Astrocyte (in vitro differentiated cells and primary cell): ENCODE results near the gene DXO. TPM values are rescaled to one million over a fixed set of nuclear protein-coding genes. Genes with fewer than 3 reads are reported as not detected.

ENCODE experiments used
- DNase-seq: peaks from one replicate; pipeline ENCODE4 v3.0.0-alpha.2; 2010; ENCODE audit warnings: low read depth
- FAIRE-seq: peaks from 2 replicates; lab custom pipeline; 2011; peaks lifted over from hg19 to GRCh38; lab: Jason Lieb, UNC
- H2AFZ ChIP-seq: 2 replicates; pipeline ENCODE4 v1.6.0; 2012; ENCODE audit warnings: low read depth, low read length, inconsistent platforms
- H3K27ac ChIP-seq: 2 replicates; pipeline ENCODE4 v1.5.1; 2011; ENCODE audit warnings: low read depth, low read length, inconsistent platforms
- H3K27me3 ChIP-seq: 2 replicates; pipeline ENCODE4 v1.6.0; 2011; ENCODE audit warnings: low read length, inconsistent platforms; ENCODE audit not compliant: insufficient read depth
- H3K36me3 ChIP-seq: 2 replicates; pipeline ENCODE4 v1.5.1; 2011; ENCODE audit warnings: low read length, inconsistent platforms; ENCODE audit not compliant: insufficient read depth
- H3K4me1 ChIP-seq: 2 replicates; pipeline ENCODE4 v1.5.1; 2011; ENCODE audit warnings: low read length, inconsistent platforms; ENCODE audit not compliant: insufficient read depth
- H3K4me2 ChIP-seq: 2 replicates; pipeline ENCODE4 v1.6.0; 2012; ENCODE audit warnings: low read length, inconsistent platforms
- H3K4me3 ChIP-seq: 2 replicates; pipeline ENCODE4 v1.5.1; 2011; ENCODE audit warnings: low read depth, mild to moderate bottlenecking, low read length, inconsistent platforms; ENCODE audit not compliant: insufficient read depth
- H3K79me2 ChIP-seq: 2 replicates; pipeline ENCODE4 v1.6.0; 2012; ENCODE audit warnings: mild to moderate bottlenecking, low read length, inconsistent platforms; ENCODE audit not compliant: insufficient read depth
- H3K9ac ChIP-seq: 2 replicates; pipeline ENCODE4 v1.6.0; 2012; ENCODE audit warnings: mild to moderate bottlenecking, low read length, inconsistent platforms
- H3K9me3 ChIP-seq: 2 replicates; pipeline ENCODE4 v1.5.1; 2012; ENCODE audit warnings: low read depth, mild to moderate bottlenecking, low read length, inconsistent platforms; ENCODE audit not compliant: insufficient read depth
- H4K20me1 ChIP-seq: 2 replicates; pipeline ENCODE4 v1.6.0; 2012; ENCODE audit warnings: low read length, inconsistent platforms; ENCODE audit not compliant: insufficient read depth
- H3K27ac Mint-ChIP-seq: one replicate; pipeline ENCODE4 v1.8.0; 2021; ENCODE audit warnings: mild to moderate bottlenecking, mixed read lengths; ENCODE audit not compliant: unreplicated experiment
- H3K27me3 Mint-ChIP-seq: one replicate; pipeline ENCODE4 v1.8.0; 2021; ENCODE audit warnings: low read depth, mixed read lengths; ENCODE audit not compliant: unreplicated experiment
- H3K36me3 Mint-ChIP-seq: one replicate; pipeline ENCODE4 v1.8.0; 2021; ENCODE audit warnings: low read depth, mixed read lengths; ENCODE audit not compliant: unreplicated experiment
- H3K4me1 Mint-ChIP-seq: one replicate; pipeline ENCODE4 v1.8.0; 2021; ENCODE audit warnings: low read depth, mixed read lengths; ENCODE audit not compliant: unreplicated experiment
- H3K4me3 Mint-ChIP-seq: one replicate; pipeline ENCODE4 v1.8.0; 2021; ENCODE audit warnings: mild to moderate bottlenecking, moderate library complexity, mixed read lengths; ENCODE audit not compliant: unreplicated experiment
- H3K9me3 Mint-ChIP-seq: one replicate; pipeline ENCODE4 v1.8.0; 2021; ENCODE audit warnings: mild to moderate bottlenecking, mixed read lengths; ENCODE audit not compliant: unreplicated experiment
- CTCF ChIP-seq: IDR thresholded peaks from 2 replicates; pipeline ENCODE4 v1.5.1; 2011; ENCODE audit warnings: low read depth, mild to moderate bottlenecking, inconsistent platforms, low read length, moderate library complexity; ENCODE audit not compliant: insufficient read depth
- EZH2 ChIP-seq: IDR thresholded peaks from 2 replicates; pipeline ENCODE4 v1.6.1; 2012; ENCODE audit warnings: mild to moderate bottlenecking, low read length, inconsistent platforms; ENCODE audit not compliant: insufficient read depth
- total RNA-seq: library from RNA; stranded (reverse); gene quantifications from 2 replicates; pipeline ENCODE4 v1.2.1, GENCODE V29; 2021

DXO gene
- total RNA-seq, 1 donor from 2014 or later: 12.6 TPM

- Mint-ChIP-seq H3K36me3 (peaks cover 29% of the 10 kb centered on the region), H3K4me3 (no peak overlapping the region), H3K27ac (no peak overlapping the region), H3K27me3 (no peaks in the 10 kb centered on the region), H3K9me3 (no peaks in the 10 kb centered on the region), H3K4me1 (peaks cover 6% of the 10 kb centered on the region)
- Histone ChIP-seq H3K4me2 (no peak overlapping the region), H3K27me3 (no peaks in the 10 kb centered on the region), H3K4me3 (no peak overlapping the region), H3K27ac (no peak overlapping the region), H3K36me3 (peaks cover 20% of the 10 kb centered on the region), H3K9ac (no peak overlapping the region), H3K4me1 (peaks cover 10% of the 10 kb centered on the region), H4K20me1 (peaks cover 4% of the 10 kb centered on the region), H3K9me3 (no peaks in the 10 kb centered on the region), H2AFZ (no peak overlapping the region), H3K79me2 (peaks cover 19% of the 10 kb centered on the region)
- no peak for DNase-seq
- no peak for FAIRE-seq
- TF ChIP-seq CTCF (no peak), EZH2 (no peak)
Observed at GRCh38 chr6:31963921-31964320, 8.0 kb downstream of the DXO start.

- Histone ChIP-seq H3K79me2 (peaks cover 40% of the 10 kb centered on the region), H4K20me1 (peaks cover 4% of the 10 kb centered on the region), H3K27me3 (no peaks in the 10 kb centered on the region), H2AFZ (no peak overlapping the region), H3K4me2 (no peak overlapping the region), H3K9me3 (no peaks in the 10 kb centered on the region), H3K4me1 (peaks cover 17% of the 10 kb centered on the region), H3K36me3 (peaks cover 13% of the 10 kb centered on the region), H3K9ac (no peak overlapping the region), H3K4me3 (no peak overlapping the region), H3K27ac (no peak overlapping the region)
- H3K27me3 Mint-ChIP-seq: no peaks in the 10 kb centered on the region
- FAIRE-seq (no peak), DNase-seq (no peak)
- H3K27ac Mint-ChIP-seq: no peak overlapping the region
- H3K4me3 Mint-ChIP-seq: peak overlapping the region; percentile 50
- H3K9me3 Mint-ChIP-seq: no peaks in the 10 kb centered on the region
- H3K36me3 Mint-ChIP-seq: peaks cover 22% of the 10 kb centered on the region
- TF ChIP-seq EZH2: no peak
- no peak for TF ChIP-seq CTCF
- H3K4me1 Mint-ChIP-seq: peaks cover 14% of the 10 kb centered on the region
Observed at GRCh38 chr6:31961616-31962015, 10.3 kb downstream of the DXO start.
